ENCODE measurements around the gene ST7.

ST7 gene

DNA sequence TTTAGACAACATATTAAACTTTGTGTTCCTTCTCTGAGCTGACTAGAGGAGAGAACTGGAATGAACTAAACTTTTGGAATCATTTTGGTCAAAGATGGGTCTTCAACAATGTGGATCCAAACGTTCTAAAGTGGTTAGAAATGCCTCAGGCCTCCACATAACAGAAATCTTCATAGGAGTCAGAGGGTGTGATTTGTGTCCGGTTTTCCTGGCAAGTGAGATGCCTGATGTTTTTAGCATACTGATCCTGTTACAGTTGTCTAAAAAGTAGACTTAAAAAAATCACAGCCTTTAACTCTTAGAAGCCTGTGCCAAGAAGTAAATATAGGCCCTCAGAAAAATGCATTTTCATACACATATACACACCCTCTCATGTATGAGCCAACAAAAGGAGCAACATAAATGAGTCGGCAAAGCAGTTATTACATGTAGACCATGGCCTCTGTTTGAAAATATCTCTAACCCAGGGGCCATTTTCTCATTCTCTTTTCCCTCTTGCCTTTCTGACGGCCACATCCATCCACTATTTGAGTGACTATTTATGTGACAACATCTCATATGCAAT is 64.5 kb downstream of the ST7 start:
- Mint-ChIP-seq H3K9me3 (no peaks in the 10 kb centered on the region), H3K36me3 (ENCODE audit: low read depth) (no peaks in the 10 kb centered on the region), H3K27ac (peak overlapping the region; percentile 33 to 68 (median 42)), H3K4me1 (peaks cover 45% of the 10 kb centered on the region), H3K27me3 (ENCODE audit: low read depth) (no peaks in the 10 kb centered on the region), H3K4me3 (peak overlapping the region in 2 of 3 experiments; percentile 40 to 62)
- TF ChIP-seq, protein P1, sequence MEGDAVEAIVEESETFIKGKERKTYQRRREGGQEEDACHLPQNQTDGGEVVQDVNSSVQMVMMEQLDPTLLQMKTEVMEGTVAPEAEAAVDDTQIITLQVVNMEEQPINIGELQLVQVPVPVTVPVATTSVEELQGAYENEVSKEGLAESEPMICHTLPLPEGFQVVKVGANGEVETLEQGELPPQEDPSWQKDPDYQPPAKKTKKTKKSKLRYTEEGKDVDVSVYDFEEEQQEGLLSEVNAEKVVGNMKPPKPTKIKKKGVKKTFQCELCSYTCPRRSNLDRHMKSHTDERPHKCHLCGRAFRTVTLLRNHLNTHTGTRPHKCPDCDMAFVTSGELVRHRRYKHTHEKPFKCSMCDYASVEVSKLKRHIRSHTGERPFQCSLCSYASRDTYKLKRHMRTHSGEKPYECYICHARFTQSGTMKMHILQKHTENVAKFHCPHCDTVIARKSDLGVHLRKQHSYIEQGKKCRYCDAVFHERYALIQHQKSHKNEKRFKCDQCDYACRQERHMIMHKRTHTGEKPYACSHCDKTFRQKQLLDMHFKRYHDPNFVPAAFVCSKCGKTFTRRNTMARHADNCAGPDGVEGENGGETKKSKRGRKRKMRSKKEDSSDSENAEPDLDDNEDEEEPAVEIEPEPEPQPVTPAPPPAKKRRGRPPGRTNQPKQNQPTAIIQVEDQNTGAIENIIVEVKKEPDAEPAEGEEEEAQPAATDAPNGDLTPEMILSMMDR (IDR thresholded peaks at IDR 0.05; ENCODE audit: unreplicated experiment in 3 of 3), result no peak

DNA sequence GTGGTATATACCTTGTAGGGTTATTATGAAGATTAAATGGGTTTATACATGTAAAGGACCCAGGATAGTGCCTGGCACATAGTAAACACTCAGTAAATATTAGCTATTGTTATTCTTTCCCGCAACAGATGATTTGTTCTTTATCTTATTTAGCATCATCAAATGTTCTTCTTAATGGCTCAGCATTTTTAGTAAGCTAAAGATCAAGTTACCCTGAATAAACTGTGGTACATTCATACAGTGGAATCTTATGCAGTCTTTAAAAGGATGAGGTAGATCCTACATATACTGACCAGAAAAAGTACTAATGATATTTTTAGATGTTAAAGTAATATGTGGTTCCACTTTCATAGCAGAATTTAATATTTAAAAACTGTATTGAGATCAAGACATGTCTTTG is 65.4 kb downstream of the ST7 start:
- Mint-ChIP-seq H3K27me3 (ENCODE audit: low read depth) (no peaks in the 10 kb centered on the region), H3K4me3 (peak overlapping the region in 1 of 3 experiments; percentile 2), H3K4me1 (peaks cover 54% of the 10 kb centered on the region), H3K36me3 (ENCODE audit: low read depth) (no peaks in the 10 kb centered on the region), H3K27ac (no peak overlapping the region), H3K9me3 (no peaks in the 10 kb centered on the region)
- TF ChIP-seq, protein P1 (IDR thresholded peaks at IDR 0.05; ENCODE audit: unreplicated experiment in 3 of 3), result no peak

DNA sequence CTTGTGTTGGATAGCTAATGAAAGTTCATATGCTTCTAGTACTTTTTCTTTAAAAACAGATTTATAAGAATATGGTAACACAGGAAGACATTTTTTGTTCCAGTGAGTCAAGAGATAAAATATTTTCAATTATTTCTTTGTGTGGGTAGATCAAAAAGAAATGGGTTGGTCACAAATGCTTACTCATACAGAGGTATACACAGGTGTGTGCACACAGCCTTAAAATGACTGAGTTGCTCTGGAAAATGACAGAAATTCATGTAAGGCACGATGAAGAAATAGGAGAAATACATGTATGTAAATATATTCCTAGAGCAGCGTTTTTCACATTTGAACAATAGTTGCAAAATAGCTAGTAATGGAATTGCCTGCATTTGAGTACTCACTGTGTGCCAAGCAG is 66.0 kb downstream of the ST7 start:
- no peaks in the 10 kb centered on the region for H3K27me3 Mint-ChIP-seq (ENCODE audit: low read depth)
- H3K9me3 Mint-ChIP-seq, result no peaks in the 10 kb centered on the region
- H3K4me3 Mint-ChIP-seq, result peak overlapping the region in 1 of 3 experiments; percentile 21
- peaks cover 50% of the 10 kb centered on the region for H3K4me1 Mint-ChIP-seq
- no peaks in the 10 kb centered on the region for H3K36me3 Mint-ChIP-seq (ENCODE audit: low read depth)
- TF ChIP-seq, protein P1 (IDR thresholded peaks at IDR 0.05; ENCODE audit: unreplicated experiment in 3 of 3), result no peak
- H3K27ac Mint-ChIP-seq, result no peak overlapping the region

DNA sequence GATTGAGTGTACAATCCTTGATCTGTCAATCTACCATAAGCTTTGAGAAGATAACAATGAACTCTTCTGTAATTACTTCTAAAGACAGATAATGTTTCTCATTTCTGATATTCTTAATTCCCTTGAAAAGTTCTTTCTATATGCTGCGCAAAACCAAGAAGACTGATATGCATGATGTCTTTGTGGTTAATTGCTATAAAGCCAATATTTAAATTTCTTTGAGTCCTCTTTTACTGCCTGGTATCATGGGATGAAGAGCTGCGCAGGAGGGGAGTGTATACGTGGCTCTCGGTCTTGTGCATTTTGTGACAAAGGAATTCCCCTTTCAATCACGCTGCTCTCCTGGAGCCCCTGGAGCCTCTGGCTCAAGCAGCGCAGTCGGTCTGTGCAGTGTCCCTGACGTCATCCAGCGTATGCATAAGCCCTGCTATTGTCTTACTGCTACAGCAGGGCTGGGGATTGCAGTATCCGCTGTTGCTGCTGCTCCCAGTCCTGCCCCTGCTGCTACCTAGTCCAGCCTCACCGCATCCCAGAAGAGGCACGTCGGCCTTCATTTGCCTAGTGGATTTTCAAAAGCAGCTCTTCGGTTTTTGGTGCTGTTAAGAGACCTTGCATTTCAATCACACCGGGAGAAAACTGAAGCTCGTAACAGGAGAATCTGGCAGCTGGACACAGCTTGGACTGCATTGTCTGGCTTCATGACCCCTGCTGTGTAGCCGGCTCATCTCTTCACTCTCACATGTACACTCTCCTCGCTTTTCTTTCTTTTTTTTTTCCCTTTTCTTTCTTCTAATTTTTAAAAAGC is 66.7 kb downstream of the ST7 start:
- H3K4me1 Mint-ChIP-seq, result peaks cover 53% of the 10 kb centered on the region
- TF ChIP-seq, protein P1 (IDR thresholded peaks at IDR 0.05; ENCODE audit: unreplicated experiment in 3 of 3), result no peak
- no peaks in the 10 kb centered on the region for H3K36me3 Mint-ChIP-seq (ENCODE audit: low read depth)
- no peaks in the 10 kb centered on the region for H3K27me3 Mint-ChIP-seq (ENCODE audit: low read depth)
- no peaks in the 10 kb centered on the region for H3K9me3 Mint-ChIP-seq
- H3K27ac Mint-ChIP-seq, result no peak overlapping the region
- no peak overlapping the region for H3K4me3 Mint-ChIP-seq

DNA sequence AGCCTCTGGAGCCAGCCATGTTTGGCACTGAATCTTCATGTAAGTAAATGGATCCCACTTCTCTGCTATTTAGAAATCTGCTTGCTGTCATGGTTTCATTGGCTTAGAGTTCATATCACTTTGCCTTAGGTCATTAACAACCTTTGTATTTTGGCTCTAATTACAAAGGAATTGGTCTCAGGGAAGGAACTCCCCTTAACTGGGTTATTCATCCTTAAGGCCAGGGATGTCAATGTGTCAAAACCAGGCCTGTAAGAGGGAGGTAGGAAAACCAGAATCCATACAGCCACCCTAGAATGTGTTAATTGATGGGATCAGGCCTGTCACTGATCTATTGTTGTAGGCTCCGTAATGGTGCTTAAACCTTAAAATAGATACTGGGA is 67.3 kb downstream of the ST7 start:
- TF ChIP-seq, protein P1 (IDR thresholded peaks at IDR 0.05; ENCODE audit: unreplicated experiment in 3 of 3), result no peak
- Mint-ChIP-seq H3K27ac (no peak overlapping the region), H3K36me3 (ENCODE audit: low read depth) (no peaks in the 10 kb centered on the region), H3K27me3 (ENCODE audit: low read depth) (no peaks in the 10 kb centered on the region), H3K4me1 (peaks cover 51% of the 10 kb centered on the region), H3K4me3 (no peak overlapping the region), H3K9me3 (no peaks in the 10 kb centered on the region)

DNA sequence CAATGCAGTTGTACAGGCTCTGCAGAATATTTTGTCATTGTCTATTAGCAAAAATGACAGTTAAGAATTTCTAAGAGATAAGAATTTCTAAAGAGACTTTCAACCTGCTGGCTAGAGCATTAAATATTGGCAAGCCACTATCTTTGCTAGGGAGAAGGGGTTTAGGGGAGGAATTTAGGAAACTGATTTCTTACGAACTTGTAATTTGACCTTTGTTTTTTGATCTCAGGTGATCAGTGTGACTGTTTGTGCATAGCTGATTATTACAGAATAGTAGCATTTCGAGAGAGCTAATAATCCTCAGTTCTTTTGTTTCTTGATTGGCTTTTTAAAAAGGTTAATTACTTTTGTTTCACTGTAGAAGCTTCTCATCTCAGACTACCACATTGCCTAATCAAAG is 68.1 kb downstream of the ST7 start:
- H3K27ac Mint-ChIP-seq, result no peak overlapping the region
- peaks cover 50% of the 10 kb centered on the region for H3K4me1 Mint-ChIP-seq
- TF ChIP-seq, protein P1 (IDR thresholded peaks at IDR 0.05; ENCODE audit: unreplicated experiment in 3 of 3), result no peak
- no peaks in the 10 kb centered on the region for H3K27me3 Mint-ChIP-seq (ENCODE audit: low read depth)
- no peaks in the 10 kb centered on the region for H3K9me3 Mint-ChIP-seq
- no peaks in the 10 kb centered on the region for H3K36me3 Mint-ChIP-seq (ENCODE audit: low read depth)
- H3K4me3 Mint-ChIP-seq, result no peak overlapping the region

Measured in nephron (organoid).